Dermis blood vessel endothelial cell (primary cell): ENCODE results near the gene SGIP1. TPM values are rescaled to one million over a fixed set of nuclear protein-coding genes. Genes with fewer than 3 reads are reported as not detected.
"Not testable (repeated sequence)": the region's sequence is repeated elsewhere in the genome, so short reads cannot be mapped to it uniquely, and the experiment has no call there.

Source experiments
- DNase-seq: peaks from one replicate; pipeline ENCODE4 v3.0.0; 2010
- total RNA-seq: library from RNA; depleted of rRNA; stranded (reverse); fragments of >200 nt; gene quantifications from 2 replicates; pipeline ENCODE4 v1.2.3, GENCODE V29; 2014

SGIP1 gene
- total RNA-seq, 1 donor from 2014 or later: 48.0 TPM

GRCh38 chr1:66557157-66557556, 23.2 kb downstream of the SGIP1 start:
- DNase-seq: no peak

- DNase-seq: no peak
Measured at GRCh38 chr1:66559517-66559916, 25.6 kb downstream of the SGIP1 start.

- no peak for DNase-seq
Measured at GRCh38 chr1:66562561-66562960, 28.6 kb downstream of the SGIP1 start.

- peak; percentile 97 for DNase-seq
Measured at GRCh38 chr1:66563094-66563800, 29.3 kb downstream of the SGIP1 start.

- DNase-seq: peak; percentile 98
Measured at GRCh38 chr1:66563941-66564630, 30.1 kb downstream of the SGIP1 start.

GRCh38 chr1:66570196-66570595, 36.2 kb downstream of the SGIP1 start:
- no peak for DNase-seq

GRCh38 chr1:66571789-66572188, 37.8 kb downstream of the SGIP1 start:
- DNase-seq: no peak

GRCh38 chr1:66575739-66576138, 41.8 kb downstream of the SGIP1 start:
- no peak for DNase-seq

- DNase-seq: peak; percentile 34
Measured at GRCh38 chr1:66576645-66577044, 42.7 kb downstream of the SGIP1 start.

- DNase-seq: no peak
Measured at GRCh38 chr1:66578841-66579240, 44.9 kb downstream of the SGIP1 start.

- no peak for DNase-seq
Measured at GRCh38 chr1:66580081-66580480, 46.1 kb downstream of the SGIP1 start.

GRCh38 chr1:66583021-66583420, 49.1 kb downstream of the SGIP1 start:
- DNase-seq: no peak

- DNase-seq: no peak
Measured at GRCh38 chr1:66585002-66585401, 51.0 kb downstream of the SGIP1 start.

- DNase-seq: no peak
Measured at GRCh38 chr1:66589326-66589725, 55.4 kb downstream of the SGIP1 start.

GRCh38 chr1:66592106-66592507, 58.2 kb downstream of the SGIP1 start:
- not testable (repeated sequence) for DNase-seq

- DNase-seq: no peak
Measured at GRCh38 chr1:66596191-66596590, 62.2 kb downstream of the SGIP1 start.

GRCh38 chr1:66597500-66597899, 63.5 kb downstream of the SGIP1 start:
- DNase-seq: no peak

- peak; percentile 56 for DNase-seq
Measured at GRCh38 chr1:66598670-66599069, 64.7 kb downstream of the SGIP1 start.

- no peak for DNase-seq
Measured at GRCh38 chr1:66599346-66599745, 65.4 kb downstream of the SGIP1 start.

GRCh38 chr1:66599899-66600737, 66.2 kb downstream of the SGIP1 start:
- DNase-seq: no peak

- DNase-seq: no peak
Measured at GRCh38 chr1:66605419-66605997, 71.6 kb downstream of the SGIP1 start.

- DNase-seq: no peak
Measured at GRCh38 chr1:66606362-66607065, 72.6 kb downstream of the SGIP1 start.
